GM12865 (cell line): ENCODE results near the gene ARHGAP24.

ENCODE experiments used
- DNase-seq: peaks from one replicate; pipeline ENCODE4 v3.0.0; 2010; ENCODE audit warnings: low read depth
- H3K4me3 ChIP-seq: 2 replicates; pipeline ENCODE4 v1.5.1; 2011; ENCODE audit warnings: mild to moderate bottlenecking, low read depth, low read length, control low read depth
- CTCF ChIP-seq: IDR thresholded peaks from 2 replicates; pipeline ENCODE4 v1.5.1; 2011; ENCODE audit warnings: low read length, control low read depth, low read depth, inconsistent platforms; ENCODE audit not compliant: insufficient read depth; ENCODE audit errors: missing control alignments

The ARHGAP24 gene

GRCh38 chr4:85732124-85732523 lies 257.2 kb downstream of the ARHGAP24 start:
- H3K4me3 ChIP-seq = no peak overlapping the region
- no peak for TF ChIP-seq CTCF
- peak; percentile 62 for DNase-seq

- H3K4me3 ChIP-seq = no peak overlapping the region
- no peak for TF ChIP-seq CTCF
- no peak for DNase-seq
Observed at GRCh38 chr4:85733798-85734197, 258.8 kb downstream of the ARHGAP24 start.

GRCh38 chr4:85734424-85734831 lies 259.5 kb downstream of the ARHGAP24 start:
- H3K4me3 ChIP-seq = no peak overlapping the region
- TF ChIP-seq CTCF = no peak
- no peak for DNase-seq

GRCh38 chr4:85736571-85736970 lies 261.6 kb downstream of the ARHGAP24 start:
- TF ChIP-seq CTCF = no peak
- no peak overlapping the region for H3K4me3 ChIP-seq
- no peak for DNase-seq

GRCh38 chr4:85737254-85737653 lies 262.3 kb downstream of the ARHGAP24 start:
- no peak for DNase-seq
- no peak overlapping the region for H3K4me3 ChIP-seq
- no peak for TF ChIP-seq CTCF

GRCh38 chr4:85738721-85739120 lies 263.8 kb downstream of the ARHGAP24 start:
- no peak overlapping the region for H3K4me3 ChIP-seq
- no peak for TF ChIP-seq CTCF
- DNase-seq = no peak

GRCh38 chr4:85740431-85740861 lies 265.5 kb downstream of the ARHGAP24 start:
- DNase-seq = no peak
- TF ChIP-seq CTCF = no peak
- no peak overlapping the region for H3K4me3 ChIP-seq
